HG03442 (cell line): ENCODE data around the gene ASXL2.
A peak's percentile ranks its signal among the peaks of the same experiment; 100 is the strongest.
"Not testable (repeated sequence)": the region's sequence is repeated elsewhere in the genome, so short reads cannot be mapped to it uniquely, and the experiment has no call there.

Experiments used
- ATAC-seq: cut with Tn5 transposase; IDR thresholded peaks from one replicate; pipeline ENCODE4 v1.9.1; 2021; ENCODE audit warnings: mild to moderate bottlenecking, moderate library complexity; ENCODE audit not compliant: unreplicated experiment

ASXL2 gene

DNA sequence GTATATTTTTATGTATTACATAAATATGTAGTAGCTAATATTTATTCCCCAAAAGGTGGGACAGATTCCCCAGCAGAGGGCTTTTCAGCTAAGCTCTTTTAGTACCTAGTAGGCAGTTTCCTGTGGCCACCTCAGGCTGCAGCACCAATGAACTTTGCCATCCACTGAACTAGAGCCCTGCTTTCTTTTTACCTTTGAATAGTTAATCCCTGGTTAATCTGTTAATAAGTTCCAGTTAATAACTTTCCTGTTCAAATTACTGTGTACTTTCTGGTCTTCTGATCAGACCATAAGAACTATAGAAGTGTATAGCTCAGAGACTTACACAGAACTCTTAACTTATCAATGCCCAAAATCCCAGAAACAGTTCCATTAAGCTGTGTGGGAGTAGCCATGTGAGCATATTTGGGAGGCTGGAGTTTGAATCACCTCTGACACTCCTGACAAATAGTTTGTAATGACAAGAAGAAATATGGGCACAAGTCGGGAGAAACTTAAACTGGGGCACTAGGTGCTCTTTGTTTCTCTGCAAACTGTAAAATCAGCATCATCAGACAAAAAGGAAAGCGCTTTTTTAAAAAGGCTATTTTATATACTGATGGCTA is 40.0 kb downstream of the ASXL2 start:
- ATAC-seq: no peak

DNA sequence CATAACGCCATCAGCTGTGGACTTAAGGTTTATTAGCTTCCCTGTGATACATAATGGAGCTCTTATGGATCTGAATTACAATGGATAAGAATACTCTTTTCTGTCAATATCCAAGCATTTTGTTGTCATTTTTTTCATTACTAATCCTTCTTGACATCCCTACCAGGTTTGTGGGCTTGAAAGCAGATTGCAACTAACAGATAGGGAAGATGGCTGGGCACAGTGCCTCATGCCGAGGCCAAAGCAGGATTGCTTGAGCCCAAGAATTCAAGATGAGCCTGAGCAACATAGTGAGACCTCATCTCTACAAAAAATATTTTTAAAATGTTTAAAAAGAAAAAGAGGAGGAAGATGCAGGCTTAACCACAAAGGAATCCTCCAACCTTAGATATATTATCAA is 42.4 kb downstream of the ASXL2 start:
- no peak for ATAC-seq

DNA sequence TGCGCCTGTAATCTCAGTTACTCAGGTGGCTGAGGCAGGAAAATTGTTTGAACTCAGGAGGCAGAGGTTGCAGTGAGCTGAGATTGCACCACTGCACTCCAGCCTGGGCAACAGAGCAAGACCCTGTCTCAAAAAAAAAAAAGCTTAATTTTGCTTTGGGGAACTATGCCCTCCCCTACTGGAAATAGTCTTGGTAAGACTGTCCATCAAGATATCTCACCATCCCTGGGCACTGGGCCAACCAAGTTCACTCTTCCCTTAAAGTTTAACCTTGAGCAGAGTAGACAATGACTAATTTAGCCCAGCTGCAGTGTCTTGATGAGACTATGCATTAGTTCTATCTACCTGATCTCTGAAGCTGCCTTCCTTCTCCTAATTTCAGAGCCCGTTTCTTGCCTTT is 44.7 kb downstream of the ASXL2 start:
- ATAC-seq: no peak

DNA sequence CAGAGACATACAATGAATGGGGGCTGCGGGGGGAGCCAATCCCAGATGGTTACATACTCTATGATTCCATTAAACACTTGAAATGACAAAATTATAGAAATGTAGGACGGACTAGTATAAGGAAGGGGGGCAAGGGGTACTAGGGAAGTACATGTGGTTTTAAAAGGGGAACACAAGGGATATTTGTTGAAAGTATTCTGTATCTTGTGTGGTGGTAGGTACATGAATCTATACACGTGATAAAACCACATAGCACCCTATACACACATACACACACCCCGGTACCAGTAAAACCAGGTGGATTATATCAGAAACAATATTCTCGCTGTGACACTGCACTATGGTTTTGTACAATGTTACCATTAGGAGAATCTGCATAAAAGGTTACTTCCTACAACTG is 45.4 kb downstream of the ASXL2 start:
- ATAC-seq: no peak

DNA sequence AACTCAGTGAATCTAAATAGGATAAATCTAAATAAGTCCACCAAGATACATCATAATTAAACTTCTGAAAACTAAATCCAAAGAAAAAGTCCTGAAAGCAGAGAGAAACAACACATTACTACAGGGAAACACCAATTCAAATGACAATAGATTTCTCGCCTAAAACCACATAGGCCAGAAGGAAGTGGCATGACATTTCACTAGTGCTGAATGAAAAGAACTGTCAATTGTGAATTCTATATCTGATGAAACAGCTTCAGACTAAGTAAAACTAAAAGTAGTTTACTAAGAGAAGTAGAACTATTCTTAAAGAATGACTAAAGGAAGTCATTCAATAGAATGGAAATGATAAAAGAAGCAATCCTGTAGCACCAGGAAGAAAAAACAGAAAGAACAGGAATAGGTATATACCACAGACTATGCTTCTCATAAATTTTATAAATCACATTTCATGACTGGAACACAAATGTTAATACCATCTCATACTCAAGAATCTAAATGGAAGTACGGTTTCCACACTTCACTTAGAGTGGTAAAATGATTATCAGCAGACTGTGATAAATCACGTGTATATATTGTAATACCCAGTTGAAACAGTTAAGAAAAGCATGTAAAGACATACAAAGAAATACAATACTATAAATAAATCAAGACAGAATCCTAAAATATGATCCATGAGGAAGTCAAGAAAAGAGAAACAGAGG is 46.4 kb downstream of the ASXL2 start:
- ATAC-seq: no peak

DNA sequence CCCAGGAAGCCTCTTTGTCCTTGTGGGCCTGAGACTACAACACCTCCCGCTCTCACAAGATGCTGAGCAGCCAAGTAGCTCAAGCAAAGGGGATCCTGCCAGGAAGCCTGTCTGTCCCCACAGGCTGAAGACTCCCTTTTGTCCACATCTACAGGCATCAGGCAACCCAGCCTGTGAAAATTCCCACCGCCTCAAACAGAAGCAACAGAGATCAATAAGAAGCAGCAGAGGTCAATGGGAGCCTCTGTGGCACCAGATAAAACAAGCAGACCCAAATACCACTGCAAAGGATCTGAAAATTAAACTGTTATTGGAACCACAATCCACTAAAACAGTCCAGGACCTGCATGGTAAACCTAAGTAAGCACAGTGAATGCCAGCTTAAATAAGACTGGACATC is 48.5 kb downstream of the ASXL2 start:
- ATAC-seq: no peak

DNA sequence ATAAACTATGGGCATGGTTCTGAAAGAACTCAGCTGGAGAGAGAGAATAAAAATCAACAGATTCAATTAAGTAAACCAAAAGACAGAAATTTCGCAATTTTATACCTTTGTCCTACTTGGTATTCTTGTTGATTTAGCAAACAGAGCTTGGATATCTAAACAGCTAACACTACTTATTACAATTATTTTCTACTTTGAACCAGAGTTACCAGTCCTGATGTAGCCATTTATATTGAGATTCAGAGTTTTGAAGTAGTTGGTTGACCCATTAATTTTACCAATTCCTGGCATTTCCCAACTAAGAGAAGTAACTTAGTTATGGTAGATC is 48.9 kb downstream of the ASXL2 start:
- ATAC-seq: no peak

DNA sequence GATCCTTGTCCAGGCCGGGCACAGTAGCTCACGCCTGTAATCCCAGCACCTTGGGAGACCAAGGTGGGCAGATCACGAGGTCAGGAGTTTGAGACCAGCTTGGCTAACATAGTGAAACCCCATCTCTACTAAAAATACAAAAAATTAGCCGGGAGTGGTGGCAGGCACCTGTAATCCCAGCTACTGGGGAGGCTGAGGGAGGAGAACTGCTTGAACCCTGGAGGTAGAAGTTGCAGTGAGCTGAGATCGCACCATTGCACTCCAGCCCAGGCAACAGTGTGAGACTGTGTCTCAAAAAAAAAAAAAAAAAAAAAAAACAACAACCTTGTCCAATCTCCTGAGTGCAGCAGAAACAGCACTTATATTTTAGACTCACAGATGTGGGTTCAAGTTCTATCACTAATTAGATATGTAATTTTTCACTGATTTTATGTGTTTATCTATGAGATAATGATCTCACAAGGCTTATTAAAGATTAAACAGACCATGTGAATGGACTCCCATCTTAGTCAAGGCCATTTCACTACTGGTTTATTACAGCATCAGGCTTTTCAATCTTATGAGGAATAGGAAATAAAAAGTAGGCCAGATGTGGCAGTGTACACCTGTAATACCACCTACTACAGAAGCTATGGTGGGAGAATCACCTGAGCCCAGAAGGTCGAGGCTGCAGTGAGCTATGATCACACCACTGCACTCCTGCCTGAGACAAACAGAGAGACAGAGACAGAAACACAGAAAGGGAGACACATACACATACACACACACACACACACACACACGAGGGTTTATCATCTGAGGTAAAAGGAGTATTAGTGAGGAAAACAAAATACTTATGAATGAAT is 49.5 kb downstream of the ASXL2 start:
- not testable (repeated sequence) for ATAC-seq

DNA sequence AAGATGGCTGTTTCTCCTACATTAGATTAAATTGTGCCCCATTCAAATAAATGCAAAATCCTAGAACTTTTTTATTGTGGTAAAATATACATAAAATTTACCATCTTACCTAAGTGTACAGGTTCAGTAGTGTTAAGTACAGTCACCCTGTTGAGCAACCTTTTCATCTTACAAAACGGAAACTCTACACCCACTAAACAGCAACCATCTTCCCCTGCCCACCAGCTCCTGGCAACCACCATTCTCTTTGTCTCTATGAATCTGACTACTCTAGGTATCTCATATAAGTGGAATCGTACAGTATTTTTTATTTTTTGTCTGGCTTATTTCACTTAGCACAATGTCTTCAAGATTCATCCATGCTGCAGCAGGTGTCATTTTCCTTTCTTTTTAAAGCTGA is 53.0 kb downstream of the ASXL2 start:
- ATAC-seq: no peak

DNA sequence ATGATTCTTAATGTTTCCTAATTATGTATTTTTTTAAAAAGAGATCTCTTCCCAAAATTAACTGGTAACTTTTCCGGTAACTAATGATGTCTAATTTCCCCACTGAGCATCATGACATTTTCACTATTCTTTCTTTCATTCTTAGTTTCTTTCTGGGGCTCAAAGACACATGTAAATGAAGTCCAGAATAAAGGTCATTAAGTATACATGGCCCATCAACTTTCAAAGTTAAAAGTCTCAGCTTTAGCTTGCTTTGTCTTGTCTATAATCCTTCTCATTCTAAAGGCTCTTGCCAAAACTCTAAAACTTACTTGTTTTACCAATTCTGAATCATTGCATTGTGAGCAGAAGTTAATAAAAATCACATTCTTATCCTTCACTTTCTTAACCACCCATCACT is 53.6 kb downstream of the ASXL2 start:
- ATAC-seq: no peak

DNA sequence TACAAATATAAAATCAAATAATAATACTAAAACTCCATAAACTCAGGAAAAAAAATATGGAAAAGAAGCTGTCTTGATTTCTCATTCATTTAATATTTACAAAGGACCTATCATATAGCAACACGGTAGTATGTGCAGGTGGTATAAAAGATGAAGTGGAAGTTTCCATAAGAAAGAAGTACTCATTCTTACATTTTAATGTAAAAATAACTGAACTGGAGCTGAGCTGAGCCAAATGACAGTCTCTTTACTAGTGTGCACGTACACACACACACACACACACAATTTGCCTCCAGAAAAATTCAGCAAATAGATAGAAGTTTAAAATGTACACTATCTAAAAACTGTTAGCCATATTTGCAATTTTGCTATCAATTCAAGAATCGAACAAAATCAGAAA is 54.1 kb downstream of the ASXL2 start:
- ATAC-seq: no peak

DNA sequence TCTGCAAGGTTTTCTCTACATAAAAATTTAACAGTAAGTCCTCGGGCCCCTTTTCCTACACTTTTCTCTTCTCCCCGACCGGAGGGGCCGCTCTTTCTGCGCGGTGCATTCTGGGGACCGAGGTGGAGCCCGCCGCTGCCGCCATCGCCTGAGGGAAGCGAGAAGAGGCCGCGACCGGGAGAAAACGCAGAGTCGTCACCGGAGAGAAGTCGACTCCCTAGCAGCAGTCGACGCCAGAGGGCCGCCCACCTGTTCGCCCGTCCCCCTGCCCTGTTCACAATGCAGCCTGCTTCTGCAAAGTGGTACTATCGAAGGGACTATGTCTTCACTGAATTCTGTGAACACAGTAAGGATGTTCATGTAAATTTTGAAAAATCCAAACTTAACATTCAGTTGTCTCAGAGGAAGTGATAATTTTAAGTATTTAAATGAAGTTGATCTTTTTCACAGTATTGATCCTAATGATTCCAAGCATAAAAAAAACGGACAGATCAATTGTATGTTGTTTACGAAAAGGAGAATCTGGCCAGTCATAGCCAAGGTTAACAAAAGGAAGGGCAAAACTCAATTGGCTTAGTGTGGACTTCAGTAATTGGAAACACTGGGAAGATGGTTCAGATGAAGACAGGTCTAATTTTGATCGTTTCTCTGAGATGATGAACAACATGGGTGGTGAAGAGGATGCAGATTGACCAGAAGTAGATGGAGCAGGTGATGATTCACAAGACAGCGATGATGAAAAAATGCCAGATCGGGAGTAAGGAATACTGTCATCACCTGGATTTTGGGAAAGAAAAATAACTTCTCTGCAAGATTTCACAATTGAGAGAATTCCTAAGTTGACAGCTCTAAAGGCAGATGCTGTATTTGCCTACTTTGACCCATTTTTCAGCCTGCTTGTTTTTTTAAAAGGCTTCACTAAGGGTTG is 55.8 kb downstream of the ASXL2 start:
- peak; percentile 58 for ATAC-seq

DNA sequence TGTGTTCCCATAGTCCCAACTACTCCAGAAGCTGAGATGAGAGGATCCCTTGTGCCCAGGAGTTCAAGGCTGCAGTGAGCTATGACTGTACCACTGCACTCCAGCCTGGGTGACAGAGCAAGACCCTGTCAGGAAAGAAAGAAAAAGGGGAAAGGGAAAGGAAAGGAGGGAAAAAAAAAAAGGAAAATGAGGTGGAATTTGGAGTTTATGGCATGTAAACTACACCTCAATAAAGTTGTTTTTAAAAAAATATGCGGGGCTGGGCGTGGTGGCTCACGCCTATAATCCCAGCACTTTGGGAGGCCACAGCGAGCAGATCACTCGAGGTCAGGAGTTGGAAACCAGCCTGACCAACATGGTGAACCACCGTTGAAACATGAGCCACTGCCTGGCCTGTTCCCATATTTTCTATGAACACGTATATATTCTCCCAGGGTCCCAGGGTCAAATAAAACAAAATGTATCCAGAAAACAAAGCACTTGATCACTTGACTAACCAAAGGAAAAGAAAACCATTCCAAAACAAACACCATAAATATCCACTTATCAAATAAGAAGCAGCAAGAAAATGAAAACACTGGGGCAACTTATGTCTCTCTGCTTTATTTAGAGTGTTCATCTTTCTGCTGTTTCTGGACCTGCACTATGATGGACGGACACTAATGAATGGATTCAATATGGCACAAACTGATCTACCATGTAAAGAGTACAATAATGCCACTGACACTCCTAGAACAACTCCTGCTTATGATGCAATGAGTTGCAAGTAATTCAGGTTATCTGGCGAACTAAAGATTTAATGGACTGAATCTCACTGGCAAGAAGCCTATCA is 56.8 kb downstream of the ASXL2 start:
- no peak for ATAC-seq

DNA sequence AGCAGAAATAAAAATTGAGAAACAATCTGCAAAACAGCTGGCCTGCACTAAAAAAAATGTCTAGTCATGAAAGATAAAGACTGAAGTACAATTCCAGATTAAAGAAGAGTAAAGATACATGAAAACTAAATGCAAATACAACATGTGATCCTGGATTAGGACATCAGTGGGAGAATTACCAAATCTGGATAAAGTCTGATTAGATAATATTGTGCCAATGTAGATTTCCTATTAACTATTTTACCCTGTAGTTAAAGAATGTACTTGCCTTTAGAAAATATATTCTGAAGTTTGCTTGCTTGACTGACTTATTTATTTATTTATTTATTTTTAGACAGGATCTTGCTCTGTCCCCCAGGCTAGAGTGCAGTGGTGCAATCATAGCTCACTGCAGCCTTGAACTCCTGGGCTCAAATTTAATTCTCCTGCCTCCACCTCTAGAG is 58.7 kb downstream of the ASXL2 start:
- ATAC-seq: no peak

DNA sequence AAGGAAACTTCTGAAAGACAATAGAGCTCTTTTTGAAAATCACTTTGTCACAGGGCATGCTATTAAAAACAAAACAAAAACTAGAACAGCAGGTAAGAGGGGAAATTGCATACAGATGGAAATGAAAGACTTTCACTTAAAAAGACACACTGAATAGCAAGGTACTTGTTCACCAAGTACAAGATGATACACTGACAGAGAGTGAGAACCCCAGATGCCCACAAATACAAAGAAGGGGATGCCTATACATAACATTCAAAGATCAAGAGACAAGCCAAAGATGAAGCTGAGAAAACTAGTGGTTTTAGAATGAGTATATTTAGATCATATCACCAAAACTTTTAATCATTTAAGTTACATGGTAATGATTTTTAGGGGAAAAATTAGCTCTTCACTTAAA is 60.7 kb downstream of the ASXL2 start:
- peak; percentile 68 for ATAC-seq

DNA sequence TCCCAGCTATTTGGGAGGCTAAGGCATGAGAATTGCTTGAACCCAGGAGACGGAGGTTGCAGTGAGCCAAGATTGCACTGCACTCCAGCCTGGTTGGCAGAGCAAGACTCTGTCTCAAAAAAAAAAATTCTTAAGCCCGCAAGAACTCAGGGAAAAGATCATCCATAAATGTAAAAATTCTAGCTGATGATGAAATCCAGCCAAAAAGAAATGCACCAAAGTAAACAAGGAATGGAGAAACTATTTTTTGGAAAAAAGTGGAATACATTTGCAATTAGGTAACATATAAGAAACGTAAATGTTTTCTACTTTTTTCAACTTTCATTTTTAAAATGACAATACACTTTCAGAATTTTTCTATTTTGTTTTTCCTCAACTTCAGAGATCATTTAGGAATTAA is 61.3 kb downstream of the ASXL2 start:
- ATAC-seq: no peak

DNA sequence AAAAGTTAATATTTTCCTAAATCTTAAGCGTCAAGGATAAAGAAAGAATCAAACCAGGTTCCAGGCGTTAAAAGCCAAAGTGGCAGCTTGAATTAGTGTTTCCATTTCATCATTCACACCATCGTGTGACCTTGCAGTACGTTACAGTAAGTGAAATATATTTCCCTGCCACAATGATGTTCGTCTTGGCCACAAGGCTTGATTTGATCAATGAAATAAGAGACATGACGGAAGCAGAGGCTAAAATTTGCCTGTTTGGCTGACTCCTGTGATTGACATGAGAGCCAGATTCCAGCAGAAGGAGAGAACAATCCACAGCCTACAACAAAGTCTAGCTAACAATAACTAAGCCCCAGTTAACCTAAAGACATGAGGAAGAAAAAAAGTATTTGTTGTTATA is 62.0 kb downstream of the ASXL2 start:
- ATAC-seq: no peak

DNA sequence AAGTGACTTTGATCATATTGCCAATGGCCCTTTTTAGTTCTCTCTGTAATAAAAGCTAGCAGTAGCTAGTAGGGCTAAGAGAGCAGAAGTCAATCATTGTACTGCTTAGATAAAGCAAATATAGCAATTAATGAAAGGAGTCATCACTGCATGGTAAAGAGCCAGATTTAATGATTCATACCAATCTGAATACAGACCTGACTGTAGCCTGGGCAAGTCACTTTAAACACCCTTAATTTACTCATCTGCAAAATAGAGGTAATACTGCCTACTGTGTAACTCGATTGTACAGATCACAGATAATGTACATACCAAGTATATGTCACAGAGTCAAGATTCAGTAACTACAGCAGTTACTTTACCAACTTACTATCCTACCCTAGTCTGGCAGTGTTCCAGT is 63.6 kb downstream of the ASXL2 start:
- ATAC-seq: no peak

DNA sequence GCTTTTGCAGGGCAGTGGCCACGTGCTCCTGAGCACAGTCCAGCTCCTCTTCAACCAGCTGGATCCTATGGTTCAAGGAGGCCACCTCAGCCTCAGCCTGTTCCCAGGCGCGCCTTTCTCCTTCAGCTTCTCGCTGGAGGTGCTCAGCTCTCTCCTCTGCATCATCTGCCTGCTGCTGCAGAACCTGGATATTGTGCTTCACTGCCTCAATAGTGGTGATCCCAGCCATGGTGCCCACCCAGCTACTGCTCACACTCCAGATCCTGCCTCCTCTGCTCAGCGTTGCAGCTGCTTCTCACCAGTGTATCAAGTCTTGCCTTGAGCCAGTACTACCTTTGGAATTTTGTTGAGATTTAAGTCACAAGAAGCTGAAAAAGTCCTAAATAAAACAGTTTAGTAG is 67.9 kb downstream of the ASXL2 start:
- no peak for ATAC-seq

DNA sequence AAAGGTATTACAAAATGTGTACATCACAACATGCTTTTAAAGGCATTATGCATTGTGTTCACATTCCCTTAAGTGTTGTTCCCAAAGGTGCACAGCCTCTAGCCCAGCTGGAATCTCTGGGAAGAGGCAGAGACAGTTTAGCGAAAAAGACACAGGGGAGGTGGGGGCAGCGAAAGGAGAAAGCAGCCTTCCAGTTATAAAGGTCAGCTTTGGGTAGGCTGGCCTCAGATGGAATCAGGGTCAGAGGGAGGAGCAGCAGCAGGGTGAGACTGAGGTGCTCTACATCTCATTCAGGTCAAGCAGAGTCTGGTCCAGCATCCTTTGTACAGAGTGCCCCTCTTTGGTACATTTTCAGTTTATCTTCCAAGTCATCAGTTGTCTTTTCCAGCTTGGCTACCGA is 68.6 kb downstream of the ASXL2 start:
- no peak for ATAC-seq
